Left ventricle myocardium superior (tissue), 1 donor: ENCODE results near the gene NUDT21. TPM values are rescaled to one million over a fixed set of nuclear protein-coding genes. Genes with fewer than 3 reads are reported as not detected.
"Not testable (repeated sequence)": the region's sequence is repeated elsewhere in the genome, so short reads cannot be mapped to it uniquely, and the experiment has no call there.

Experiments used
- ATAC-seq: fragments of 200-7000 bp; cut with Tn5 transposase; one replicate; pipeline ENCODE4 v1.9.1; 2020; ENCODE audit warnings: mild to moderate bottlenecking, moderate library complexity
- DNase-seq: peaks from one replicate; pipeline ENCODE4 v3.0.0-alpha.2; 2020
- intact Hi-C: fragments of 100-400 bp; cut with micrococcal nuclease; formaldehyde crosslinking; loops from one replicate; pipeline ENCODE4 v1.11.0; 2022
- total RNA-seq: library from RNA; stranded (reverse); fragmentation: NEBNext Ultra II Directional; extraction: Animal tissue kit (Norgen Biotek cat#: 25700); gene quantifications from one replicate; pipeline ENCODE4 v1.2.1, GENCODE V29; 2021
- donor health status: DM: no; HTN: yes; CAD: no; lungs with severe emphysema.

NUDT21 gene
- total RNA-seq, 1 donor from 2014 or later, result 66.3 TPM

DNA sequence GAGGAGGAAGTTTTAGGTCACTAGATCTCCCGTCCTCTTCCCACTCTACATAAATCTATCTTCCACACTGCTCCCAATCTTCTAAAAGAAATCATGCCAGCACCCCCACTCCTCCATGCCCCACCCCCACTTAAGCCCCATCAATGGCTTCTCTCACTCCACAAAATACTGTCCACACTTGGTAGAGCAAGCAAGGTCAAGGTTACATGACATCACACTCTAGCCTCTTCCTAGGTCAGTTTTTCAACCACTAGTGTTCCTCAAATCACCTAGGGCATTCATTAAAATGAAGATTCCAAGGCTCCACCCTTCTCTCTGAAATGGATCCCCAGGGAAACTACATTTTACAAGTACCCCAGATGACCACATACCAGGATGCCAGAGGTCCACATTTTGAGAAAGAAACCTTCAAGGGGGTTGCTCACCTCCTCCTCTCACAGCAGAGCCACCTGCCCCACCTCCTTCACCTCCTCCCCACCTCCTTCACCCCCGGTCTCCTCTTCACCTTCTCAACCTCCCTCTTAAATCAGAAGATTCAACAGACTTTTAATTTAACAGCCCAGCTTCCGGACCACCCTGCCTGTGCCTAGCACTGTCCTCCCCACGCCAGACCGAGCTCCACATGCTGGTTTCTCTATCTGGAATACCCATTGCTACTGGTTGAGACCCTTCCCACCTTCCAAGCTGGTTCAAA is 29.0 kb downstream of the NUDT21 start:
- ATAC-seq (no peak), DNase-seq (no peak)
- intact Hi-C loops, result no loop called here

DNA sequence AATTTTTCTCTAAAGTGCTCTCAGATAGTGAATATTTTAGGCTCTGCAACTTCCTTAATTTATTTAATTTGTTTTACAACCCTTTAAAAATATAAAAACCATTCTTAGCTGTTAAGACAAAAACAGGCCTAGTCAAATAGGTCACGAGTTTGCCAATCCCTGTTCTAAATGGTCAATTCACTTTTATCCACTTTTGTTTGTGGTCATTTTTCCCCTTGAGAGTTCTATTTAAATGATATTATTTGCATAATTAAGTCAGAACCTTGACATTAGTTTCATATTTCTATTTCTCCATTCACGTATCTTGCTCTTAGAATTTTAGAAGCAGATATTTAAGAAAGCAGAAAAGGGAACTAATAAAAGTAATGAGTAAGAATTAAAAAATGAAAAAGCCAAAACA is 29.8 kb downstream of the NUDT21 start:
- no peak for ATAC-seq
- intact Hi-C loops, result no loop called here
- no peak for DNase-seq

DNA sequence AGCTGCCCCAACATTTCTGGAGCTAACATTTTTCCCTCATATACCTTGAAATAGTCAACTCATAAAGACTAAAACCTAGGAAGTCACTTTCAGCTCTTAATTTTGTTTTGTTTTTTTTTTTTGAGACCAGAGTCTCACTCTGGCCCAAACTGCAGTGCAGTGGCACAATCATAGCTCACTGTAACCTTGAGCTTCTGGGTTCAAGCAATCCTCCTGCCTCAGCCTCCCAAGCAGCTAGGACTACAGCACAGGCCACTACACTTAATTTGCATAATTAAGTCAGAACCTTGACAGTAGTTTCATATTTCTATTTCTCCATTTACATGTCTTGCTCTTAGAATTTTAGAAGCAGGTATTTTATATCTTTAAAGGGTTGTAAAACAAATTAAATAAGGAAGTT is 30.5 kb downstream of the NUDT21 start:
- intact Hi-C loops, result no loop called here
- DNase-seq (no peak), ATAC-seq (no peak)

DNA sequence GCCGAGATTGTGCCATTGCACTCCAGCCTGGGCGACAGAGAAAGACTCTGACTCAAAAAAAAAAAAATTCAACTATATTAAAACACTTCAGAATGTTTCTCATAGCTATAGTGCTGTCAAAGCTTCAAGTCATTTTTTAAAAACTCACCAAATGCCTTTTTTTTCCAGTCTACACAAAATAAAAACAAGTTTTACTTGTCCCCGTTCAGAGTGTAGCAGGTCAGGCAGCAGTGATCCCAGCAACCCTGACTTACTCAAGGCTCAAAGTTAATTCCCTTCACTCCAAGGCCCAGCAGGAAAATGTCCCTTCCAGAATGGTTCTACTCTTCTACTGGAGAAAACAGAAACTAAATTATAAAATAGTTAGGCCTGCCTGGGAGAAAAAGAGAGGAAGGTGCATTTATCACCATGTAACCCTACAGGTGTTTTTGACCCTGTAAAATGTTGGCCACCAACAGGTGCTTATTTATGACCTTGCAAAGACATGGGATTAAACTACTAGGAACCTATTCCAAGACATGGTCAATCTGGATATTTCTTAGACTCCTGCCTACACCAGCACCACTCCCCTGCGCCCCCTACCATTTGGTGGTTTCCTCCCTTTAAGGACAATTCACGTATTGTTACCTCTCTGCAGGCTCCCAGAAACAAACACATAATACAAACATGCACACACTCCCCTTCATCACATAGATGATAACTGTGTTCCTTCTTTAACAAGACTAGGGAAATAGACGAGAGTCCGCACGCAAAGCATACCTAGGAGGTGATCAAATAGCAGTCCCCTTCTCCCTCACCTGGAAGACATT is 31.2 kb downstream of the NUDT21 start:
- no peak for DNase-seq
- intact Hi-C loops, result no loop called here
- ATAC-seq, result no peak

DNA sequence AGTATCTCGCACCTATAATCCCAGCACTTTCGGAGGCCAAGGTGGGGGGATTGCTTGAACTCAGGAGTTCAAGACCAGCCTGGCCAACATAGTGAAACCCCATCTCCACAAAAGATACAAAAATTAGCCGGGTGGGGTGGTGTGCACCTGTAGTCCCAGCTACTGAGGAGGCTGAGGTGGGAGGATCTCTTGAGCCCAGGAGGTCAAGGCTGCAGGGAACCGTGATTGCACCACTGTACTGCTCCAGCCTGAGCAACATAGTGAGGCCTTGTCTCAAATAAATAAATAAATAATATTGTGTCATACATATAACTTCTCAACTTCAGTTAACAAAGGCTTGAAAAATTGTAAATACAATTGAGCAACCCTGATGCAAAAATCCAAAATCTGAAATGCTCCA is 34.0 kb downstream of the NUDT21 start:
- DNase-seq, result no peak
- intact Hi-C loops, result no loop called here

DNA sequence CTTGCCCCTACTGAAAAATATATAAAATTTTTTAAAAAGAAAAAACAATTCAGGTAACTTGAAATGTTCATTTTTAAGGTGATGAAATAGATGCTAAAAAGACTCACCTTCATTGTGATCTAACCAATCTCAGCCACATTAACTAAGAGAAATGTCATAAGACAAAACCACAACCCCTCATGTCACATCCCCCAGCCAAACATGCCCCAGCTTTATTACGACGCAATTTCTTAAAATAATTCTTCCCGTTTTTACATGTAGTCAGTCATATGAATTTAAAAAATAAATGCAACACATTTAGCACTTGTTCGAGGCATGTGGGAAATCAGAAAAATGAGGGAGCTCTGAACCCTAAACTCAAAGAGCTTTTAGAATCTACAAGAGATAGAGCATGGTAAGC is 35.3 kb downstream of the NUDT21 start:
- intact Hi-C loops, result no loop called here
- DNase-seq (no peak), ATAC-seq (no peak)

More for the DNA sequence above, 34.0 kb downstream of the NUDT21 start:
- ATAC-seq, result no peak

DNA sequence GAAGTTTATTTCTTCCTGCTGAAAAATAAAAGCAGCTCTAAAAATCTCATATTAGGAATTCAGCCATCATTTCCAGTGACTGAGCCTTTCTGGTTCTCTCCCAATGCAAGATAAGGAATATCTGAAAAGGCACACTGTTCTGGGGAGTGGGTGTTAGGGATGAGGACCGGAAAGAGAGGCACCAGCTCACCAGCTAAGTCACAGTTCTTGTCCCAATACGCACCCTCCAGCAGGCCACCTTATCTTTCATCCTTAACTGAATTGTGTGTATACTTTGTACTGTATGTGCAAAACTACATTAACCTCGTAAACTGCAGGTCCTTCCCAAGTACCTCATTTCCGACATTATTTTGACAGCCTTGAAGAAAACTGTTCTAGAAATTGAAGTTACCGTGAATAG is 36.8 kb downstream of the NUDT21 start:
- intact Hi-C loops, result no loop called here
- ATAC-seq, result no peak

DNA sequence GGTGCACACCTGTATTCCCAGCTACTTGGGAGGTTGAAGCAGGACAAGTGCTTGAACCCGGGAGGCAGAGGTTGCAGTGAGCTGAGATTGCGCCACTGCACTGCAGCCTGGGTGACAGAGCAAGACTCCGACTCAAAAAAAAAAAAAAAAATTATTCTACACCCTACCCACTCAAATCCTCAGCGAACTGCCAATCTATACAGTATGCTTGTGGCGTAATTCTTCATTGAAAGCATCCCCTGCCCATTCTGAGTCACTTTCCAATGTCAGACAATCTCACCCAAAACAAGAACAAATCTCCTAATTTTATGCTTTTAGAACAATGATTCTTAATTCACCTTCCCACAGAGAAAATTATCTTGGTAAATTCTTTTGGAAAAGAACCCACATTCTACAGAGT is 37.8 kb downstream of the NUDT21 start:
- DNase-seq (no peak), ATAC-seq (no peak)
- intact Hi-C loops, result no loop called here

More for the DNA sequence above, 36.8 kb downstream of the NUDT21 start:
- DNase-seq, result no peak

DNA sequence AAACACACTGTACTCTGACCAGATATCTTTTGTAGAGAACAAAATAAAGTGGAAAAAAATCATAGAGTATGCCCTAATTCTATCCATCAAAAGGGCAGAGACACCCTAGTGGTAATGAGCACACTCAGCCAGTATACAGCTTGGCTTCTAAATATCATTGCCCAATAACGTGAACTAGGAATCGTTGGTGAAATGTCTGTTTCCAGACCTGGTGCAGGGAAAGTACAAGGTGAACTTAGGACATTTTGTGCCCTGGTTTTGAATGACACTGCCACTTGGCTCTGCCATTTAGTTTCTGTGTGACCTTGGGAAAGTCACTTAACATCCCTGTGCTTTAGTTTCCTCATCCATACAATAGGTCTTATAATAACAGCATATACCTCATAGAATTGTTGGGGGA is 39.5 kb downstream of the NUDT21 start:
- intact Hi-C loops, result no loop called here
- DNase-seq (no peak), ATAC-seq (no peak)

DNA sequence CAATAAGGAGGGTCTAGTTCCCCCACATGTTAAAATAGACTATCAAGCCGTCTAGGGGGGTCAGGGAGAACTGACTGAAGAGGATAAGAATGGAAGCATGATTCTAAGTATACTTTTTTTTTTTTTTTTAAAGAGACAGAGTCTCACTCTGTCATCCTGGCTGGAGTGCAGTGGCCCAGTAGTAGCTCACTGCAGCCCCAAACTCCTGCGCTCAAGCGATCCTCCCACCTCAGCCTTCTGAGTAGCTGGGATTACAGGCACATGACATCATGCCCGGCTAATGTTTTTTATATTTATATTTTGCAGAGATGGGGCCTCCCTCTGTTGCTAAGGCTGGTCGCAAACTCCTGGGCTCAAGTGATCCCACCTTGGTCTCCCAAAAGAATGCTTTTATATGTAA is 40.0 kb downstream of the NUDT21 start:
- no peak for DNase-seq
- intact Hi-C loops, result no loop called here
- ATAC-seq, result no peak

DNA sequence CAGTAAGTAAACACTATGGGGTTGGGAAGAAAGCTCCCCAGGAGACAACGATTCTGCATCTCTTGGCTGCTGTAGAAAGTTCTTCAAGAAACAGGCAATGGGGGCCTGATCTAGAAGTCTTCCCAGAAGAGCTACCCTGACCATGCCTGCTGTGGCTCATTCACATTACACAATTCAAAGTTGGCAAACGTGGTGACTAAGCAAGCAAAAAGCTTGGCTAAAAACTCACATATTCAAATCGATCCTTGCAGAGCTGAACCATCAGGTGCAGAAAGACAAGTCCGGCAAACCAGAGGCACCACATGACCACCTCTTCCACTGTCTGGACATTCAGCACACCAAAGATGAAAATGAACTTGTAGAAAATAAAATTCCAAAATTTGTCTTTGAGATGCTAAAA is 41.9 kb downstream of the NUDT21 start:
- ATAC-seq, result no peak
- DNase-seq, result no peak
- intact Hi-C loops, result no loop called here

DNA sequence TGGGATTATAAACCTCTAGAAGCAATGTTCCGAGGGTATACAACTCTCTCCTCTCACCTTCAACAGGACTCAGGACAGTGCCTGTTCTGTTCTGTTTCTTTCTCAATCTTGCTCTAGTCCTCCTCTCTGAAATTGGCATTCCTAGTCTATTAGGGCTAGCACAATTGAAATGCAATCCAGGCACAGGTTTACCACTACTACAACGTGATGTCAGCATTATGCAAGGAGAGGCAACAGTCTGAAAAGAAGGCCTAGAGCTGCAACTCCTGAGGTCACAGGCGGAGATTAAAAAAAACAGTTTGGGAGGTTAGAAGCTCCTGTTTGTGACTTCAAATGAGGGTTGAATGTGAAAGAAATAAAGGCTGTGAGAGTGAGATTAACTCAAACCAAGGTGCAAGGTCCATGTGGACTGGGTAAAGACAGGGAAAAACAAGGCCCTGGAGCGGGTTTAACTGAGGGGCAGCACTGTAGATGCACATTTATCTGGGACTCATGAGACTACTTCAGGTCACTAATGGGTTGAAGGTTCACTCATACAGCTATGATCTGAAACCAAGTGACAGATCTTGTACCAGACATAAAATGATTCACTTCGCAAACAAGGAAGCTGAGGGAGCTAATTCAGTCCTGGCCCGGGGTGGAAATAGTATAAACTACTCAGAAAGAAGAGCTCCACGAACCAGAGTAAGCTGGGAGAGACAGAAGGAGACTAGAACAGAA is 42.6 kb downstream of the NUDT21 start:
- ATAC-seq (no peak), DNase-seq (no peak)
- intact Hi-C loops, result no loop called here

DNA sequence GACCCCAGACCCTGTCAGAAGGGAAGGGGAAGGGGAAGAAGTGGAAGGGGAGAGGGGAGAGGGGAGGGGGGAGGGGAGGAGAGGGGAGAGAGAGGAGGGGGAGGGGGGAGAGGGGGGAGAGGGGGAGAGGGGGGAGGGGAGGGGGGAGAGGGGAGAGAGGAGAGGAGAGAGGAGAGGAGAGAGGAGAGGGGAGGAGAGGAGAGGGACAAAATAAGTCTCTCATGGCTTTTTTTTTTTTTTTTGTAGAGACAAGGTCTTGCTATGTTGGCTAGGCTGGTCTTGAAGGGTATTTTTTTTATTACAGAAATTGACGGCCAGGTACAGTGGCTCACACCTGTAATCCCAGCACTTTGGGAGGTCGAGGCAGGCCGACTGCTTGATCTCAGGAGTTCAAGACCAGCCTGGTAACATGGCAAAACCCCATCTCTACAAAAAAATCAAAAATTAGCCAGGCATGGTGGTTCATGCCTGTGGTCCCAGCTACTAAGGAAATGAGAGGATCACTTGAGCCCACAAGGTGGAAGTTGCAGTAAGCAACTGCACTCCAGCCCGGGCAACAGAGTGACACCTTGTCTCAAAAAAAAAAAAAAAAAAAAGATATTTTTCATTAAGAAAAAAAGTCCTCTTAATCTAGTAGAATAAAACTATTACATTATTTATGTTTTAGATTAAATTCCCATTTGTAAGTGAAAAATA is 45.0 kb downstream of the NUDT21 start:
- DNase-seq (no peak), ATAC-seq (no peak)
- intact Hi-C loops, result no loop called here

DNA sequence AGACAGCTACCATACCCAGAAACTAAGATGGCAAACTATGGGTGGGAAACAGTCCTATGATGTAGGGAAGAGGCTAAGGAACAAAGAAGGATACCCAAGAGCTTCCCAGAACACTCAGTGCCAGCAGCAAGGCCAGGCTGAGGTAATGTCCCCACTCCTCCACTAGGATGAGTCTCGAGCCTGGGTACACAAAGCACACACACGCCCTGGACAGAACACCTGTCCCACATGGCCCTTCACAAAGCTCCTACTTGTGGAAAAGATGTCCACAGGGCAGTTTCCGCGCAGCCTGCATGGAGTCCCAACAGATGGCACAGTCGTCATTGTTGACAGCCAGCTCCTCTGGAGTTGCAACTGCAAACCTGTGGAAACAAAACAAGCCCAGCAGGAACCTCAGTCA is 49.6 kb downstream of the NUDT21 start:
- no peak for DNase-seq
- no peak for ATAC-seq
- intact Hi-C loops, result no loop called here

DNA sequence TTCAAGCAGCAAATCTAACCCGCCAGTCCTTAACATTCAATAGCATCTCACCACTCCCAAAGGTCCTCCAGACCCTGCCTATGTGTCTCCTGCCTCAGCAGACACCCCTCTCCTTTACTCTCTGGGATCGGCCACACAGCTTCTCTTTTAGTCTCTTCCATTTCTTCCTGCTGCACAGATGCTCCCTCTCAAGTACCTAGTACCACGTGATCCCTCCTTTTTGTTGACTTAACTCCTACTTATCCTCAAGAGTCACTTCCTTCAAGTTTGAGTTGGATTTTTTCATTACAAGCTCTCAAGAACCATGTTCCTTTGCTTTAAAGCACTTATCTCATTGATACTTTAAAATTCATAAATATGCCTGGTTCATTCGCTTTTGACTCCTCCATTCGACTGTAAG is 50.7 kb downstream of the NUDT21 start:
- no peak for ATAC-seq
- intact Hi-C loops, result no loop called here
- no peak for DNase-seq

DNA sequence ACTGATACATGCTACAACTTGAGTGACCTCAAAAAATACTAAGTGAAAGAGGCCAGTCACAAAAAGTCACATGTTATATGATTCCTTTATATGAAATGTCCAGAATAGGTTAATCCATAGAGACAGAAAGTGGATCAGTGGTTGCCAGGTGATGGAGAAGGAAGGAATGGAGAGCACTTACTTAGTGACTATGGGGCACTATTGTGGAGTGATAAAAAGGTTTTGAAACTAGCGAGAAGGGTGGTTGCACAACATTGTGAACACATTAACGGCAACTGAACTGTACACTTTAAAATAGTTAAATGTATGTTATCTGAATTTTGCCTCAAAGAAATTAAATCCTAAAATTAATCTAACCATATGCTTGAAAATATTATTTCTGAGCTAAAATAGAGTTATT is 51.6 kb downstream of the NUDT21 start:
- ATAC-seq (no peak), DNase-seq (no peak)
- intact Hi-C loops, result no loop called here

DNA sequence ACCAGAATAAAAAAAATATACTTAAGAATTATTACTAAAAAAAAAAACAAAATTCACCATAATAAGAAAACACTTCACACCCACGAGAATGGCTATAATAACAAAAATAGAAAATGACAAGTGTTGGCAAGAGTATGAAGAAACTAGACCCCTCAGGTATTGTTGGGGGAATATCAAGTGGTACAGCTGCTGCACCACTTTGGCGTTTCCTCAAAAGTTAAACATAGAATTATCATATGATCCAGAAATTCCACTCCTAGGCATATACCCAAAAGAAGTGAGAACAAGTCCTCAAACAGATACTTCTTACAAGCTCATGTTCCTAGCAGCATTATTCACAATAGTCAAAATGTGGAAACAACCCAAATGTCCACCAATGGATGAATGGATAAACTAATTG is 52.1 kb downstream of the NUDT21 start:
- intact Hi-C loops, result no loop called here
- no peak for DNase-seq
- peak; percentile 15 for ATAC-seq

DNA sequence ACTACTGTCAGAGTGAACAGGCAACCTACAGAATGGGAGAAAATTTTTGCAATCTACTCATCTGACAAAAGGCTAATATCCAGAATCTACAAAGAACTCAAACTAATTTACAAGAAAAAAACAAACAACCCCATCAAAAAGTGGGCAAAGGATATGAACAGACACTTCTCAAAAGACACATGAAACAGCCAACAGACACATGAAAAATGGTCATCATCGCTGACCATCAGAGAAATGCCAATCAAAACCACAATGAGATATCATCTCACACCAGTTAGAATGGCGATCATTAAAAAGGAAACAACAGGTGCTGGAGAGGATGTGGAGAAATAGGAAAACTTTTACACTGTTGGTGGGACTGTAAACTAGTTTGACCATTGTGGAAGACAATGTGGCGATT is 54.4 kb downstream of the NUDT21 start:
- intact Hi-C loops, ATAC-seq, DNase-seq: not testable (repeated sequence)

DNA sequence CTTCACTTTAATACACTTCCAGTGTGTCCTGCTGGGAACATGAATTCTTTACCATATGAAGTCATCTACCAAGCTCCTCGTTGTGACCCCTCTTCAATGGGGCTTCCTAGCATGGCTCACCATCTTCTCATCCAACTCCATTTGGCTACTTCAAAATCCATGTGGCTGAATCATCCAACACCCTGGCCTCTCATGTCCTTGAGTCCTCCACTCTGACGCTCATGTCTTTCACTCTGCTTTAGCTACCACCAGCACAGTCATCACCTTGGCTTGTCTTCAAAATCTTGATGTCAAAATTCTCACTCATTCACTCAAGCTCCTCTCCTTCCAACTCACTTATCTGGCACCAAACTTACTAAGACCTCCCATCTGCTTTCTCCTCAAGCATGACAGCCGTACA is 61.6 kb downstream of the NUDT21 start:
- intact Hi-C loops, result no loop called here
- no peak for DNase-seq
- ATAC-seq, result no peak

DNA sequence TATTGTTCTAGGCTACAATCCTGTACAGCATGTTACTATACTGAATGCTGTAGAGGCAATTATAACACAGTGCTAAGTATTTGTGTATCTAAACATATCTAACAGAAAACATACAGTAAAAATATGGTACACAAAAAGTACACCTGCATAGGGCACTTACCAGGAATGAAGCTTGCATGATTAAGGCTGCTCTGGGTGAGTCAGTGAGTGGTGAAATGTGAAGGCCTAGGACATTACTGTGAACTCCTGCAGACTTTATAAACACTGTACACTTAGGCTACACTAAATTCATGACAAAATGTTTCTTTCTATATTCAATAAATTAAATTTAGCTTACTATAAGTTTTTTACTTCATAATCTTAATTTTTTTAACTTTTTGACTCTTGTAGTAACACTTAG is 62.9 kb downstream of the NUDT21 start:
- intact Hi-C loops, result no loop called here
- ATAC-seq, result no peak
- no peak for DNase-seq
